ENCODE results near the gene KRT15. TPM values are rescaled to one million over a fixed set of nuclear protein-coding genes. Genes with fewer than 3 reads are reported as not detected.

The KRT15 gene
- total RNA-seq: not detected
- not detected for polyA plus RNA-seq

- H3K27ac Mint-ChIP-seq: peak within 1 kb of the TSS in 1 of 8 donors; percentile 38
- peaks cover 12 to 16% of the 10 kb centered on the region in 2 donors for H3K27me3 Mint-ChIP-seq
- no peak within 1 kb of the TSS for H3K4me3 Mint-ChIP-seq
- no peaks in the 10 kb centered on the region for H3K4me1 Mint-ChIP-seq
- DNase-seq: no peak
- Histone ChIP-seq H3K9me3 (ENCODE audit: low read length) (no peaks in the 10 kb centered on the region), H3K4me3 (ENCODE audit: low read length) (no peak within 1 kb of the TSS), H3K27ac (ENCODE audit: low read depth, low read length) (no peak within 1 kb of the TSS), H3K36me3 (ENCODE audit: insufficient read depth, low read length) (no peaks in the 10 kb centered on the region), H3K27me3 (ENCODE audit: insufficient read depth, low read length, poor library complexity, severe bottlenecking) (no peaks in the 10 kb centered on the region), H3K4me1 (ENCODE audit: insufficient read depth, low read length) (no peaks in the 10 kb centered on the region)
- peaks cover 0 to 1% (median 0%) of the 10 kb centered on the region in 3 donors for H3K36me3 Mint-ChIP-seq
- ChIA-PET CTCF (interaction anchor here (1.0 kb wide), 1 partner anchor 30 kb away, joined by 5 read pairs; no protein-coding TSS in a partner anchor), POLR2A (no interaction called here)
- H3K9me3 Mint-ChIP-seq: no peaks in the 10 kb centered on the region
These were observed at the start of gene KRT15 for GRCh38 chr17:41518789-41519449. Gene KRT15 (minus strand): TSS chr17:41518890. CDS start chr17:41518827, 63 bp downstream.

- Mint-ChIP-seq H3K4me3 (peak overlapping the region in 2 of 7 donors; percentile 1 to 75), H3K27me3 (peaks cover 4 to 14% of the 10 kb centered on the region in 2 donors), H3K4me1 (peaks cover 15 to 23% (median 19%) of the 10 kb centered on the region in 3 donors), H3K9me3 (peaks cover 5 to 12% (median 9%) of the 10 kb centered on the region in 5 donors), H3K36me3 (no peaks in the 10 kb centered on the region), H3K27ac (peak overlapping the region in 7 of 8 donors; percentile 1 to 98 (median 75))
- H3K9me3 ChIP-seq (ENCODE audit: low read length): peaks cover 11% of the 10 kb centered on the region
- POLR2A ChIA-PET: no interaction called here
- H3K4me1 ChIP-seq (ENCODE audit: insufficient read depth, low read length): peaks cover 3% of the 10 kb centered on the region
- H3K4me3 ChIP-seq (ENCODE audit: low read length): no peak overlapping the region
- peak in 2 of 5 donors; percentile 12 to 20 for DNase-seq
- no peaks in the 10 kb centered on the region for H3K36me3 ChIP-seq (ENCODE audit: insufficient read depth, low read length)
- CTCF ChIA-PET: interaction anchor here (1.1 to 2.2 kb wide), 2 partner anchors 18 to 96 kb away, joined by 3 to 6 read pairs; no protein-coding TSS in a partner anchor
- no peak overlapping the region for H3K27ac ChIP-seq (ENCODE audit: low read depth, low read length)
- H3K27me3 ChIP-seq (ENCODE audit: insufficient read depth, low read length, poor library complexity, severe bottlenecking): peaks cover 9% of the 10 kb centered on the region
These were observed 48.6 kb upstream of the KRT15 start for GRCh38 chr17:41567317-41567716.

GRCh38 chr17:41565338-41565737 lies 46.6 kb upstream of the KRT15 start:
- DNase-seq: no peak
- Mint-ChIP-seq H3K9me3 (peaks cover 5 to 12% (median 9%) of the 10 kb centered on the region in 5 donors), H3K27ac (no peak overlapping the region), H3K36me3 (no peaks in the 10 kb centered on the region), H3K4me1 (peaks cover 15 to 23% (median 19%) of the 10 kb centered on the region in 3 donors), H3K27me3 (peaks cover 12 to 24% of the 10 kb centered on the region in 2 donors), H3K4me3 (no peak overlapping the region)
- H3K27me3 ChIP-seq (ENCODE audit: insufficient read depth, low read length, poor library complexity, severe bottlenecking): peaks cover 9% of the 10 kb centered on the region
- H3K27ac ChIP-seq (ENCODE audit: low read depth, low read length): no peak overlapping the region
- ChIA-PET CTCF (interaction anchor here (1.4 kb wide), 1 partner anchor 83 kb away, joined by 5 read pairs; no protein-coding TSS in a partner anchor), POLR2A (no interaction called here)
- no peaks in the 10 kb centered on the region for H3K36me3 ChIP-seq (ENCODE audit: insufficient read depth, low read length)
- H3K4me3 ChIP-seq (ENCODE audit: low read length): no peak overlapping the region
- H3K4me1 ChIP-seq (ENCODE audit: insufficient read depth, low read length): peaks cover 3% of the 10 kb centered on the region
- H3K9me3 ChIP-seq (ENCODE audit: low read length): peaks cover 11% of the 10 kb centered on the region

GRCh38 chr17:41563607-41564170 lies 45.0 kb upstream of the KRT15 start:
- H3K9me3 Mint-ChIP-seq: peaks cover 5 to 12% (median 9%) of the 10 kb centered on the region in 5 donors
- peaks cover 15 to 22% (median 18%) of the 10 kb centered on the region in 3 donors for H3K4me1 Mint-ChIP-seq
- H3K27me3 Mint-ChIP-seq: peaks cover 14 to 38% of the 10 kb centered on the region in 2 donors
- no peak overlapping the region for H3K4me3 Mint-ChIP-seq
- Histone ChIP-seq H3K4me3 (ENCODE audit: low read length) (no peak overlapping the region), H3K36me3 (ENCODE audit: insufficient read depth, low read length) (no peaks in the 10 kb centered on the region), H3K4me1 (ENCODE audit: insufficient read depth, low read length) (peaks cover 3% of the 10 kb centered on the region), H3K9me3 (ENCODE audit: low read length) (peaks cover 11% of the 10 kb centered on the region), H3K27ac (ENCODE audit: low read depth, low read length) (no peak overlapping the region), H3K27me3 (ENCODE audit: insufficient read depth, low read length, poor library complexity, severe bottlenecking) (peaks cover 9% of the 10 kb centered on the region)
- no peaks in the 10 kb centered on the region for H3K36me3 Mint-ChIP-seq
- ChIA-PET POLR2A (no interaction called here), CTCF (no interaction called here)
- no peak overlapping the region for H3K27ac Mint-ChIP-seq
- no peak for DNase-seq

- Histone ChIP-seq H3K36me3 (ENCODE audit: insufficient read depth, low read length) (no peaks in the 10 kb centered on the region), H3K4me3 (ENCODE audit: low read length) (no peak overlapping the region), H3K27me3 (ENCODE audit: insufficient read depth, low read length, poor library complexity, severe bottlenecking) (peaks cover 9% of the 10 kb centered on the region), H3K4me1 (ENCODE audit: insufficient read depth, low read length) (peaks cover 1% of the 10 kb centered on the region), H3K27ac (ENCODE audit: low read depth, low read length) (no peak overlapping the region), H3K9me3 (ENCODE audit: low read length) (peaks cover under 1% of the 10 kb centered on the region)
- Mint-ChIP-seq H3K9me3 (no peaks in the 10 kb centered on the region), H3K4me3 (no peak overlapping the region), H3K27ac (no peak overlapping the region), H3K4me1 (peaks cover 2 to 7% (median 3%) of the 10 kb centered on the region in 3 donors), H3K36me3 (no peaks in the 10 kb centered on the region), H3K27me3 (peaks cover 17 to 54% of the 10 kb centered on the region in 2 donors)
- no peak for DNase-seq
- POLR2A ChIA-PET: no interaction called here
- CTCF ChIA-PET: no interaction called here
These were observed 42.9 kb upstream of the KRT15 start for GRCh38 chr17:41561554-41561953.

- H3K27ac Mint-ChIP-seq: no peak overlapping the region
- no peaks in the 10 kb centered on the region for H3K4me1 Mint-ChIP-seq
- no peaks in the 10 kb centered on the region for H3K9me3 ChIP-seq (ENCODE audit: low read length)
- peaks cover 9% of the 10 kb centered on the region for H3K27me3 ChIP-seq (ENCODE audit: insufficient read depth, low read length, poor library complexity, severe bottlenecking)
- H3K4me3 Mint-ChIP-seq: no peak overlapping the region
- no peak overlapping the region for H3K4me3 ChIP-seq (ENCODE audit: low read length)
- peaks cover 21 to 68% of the 10 kb centered on the region in 2 donors for H3K27me3 Mint-ChIP-seq
- ChIA-PET CTCF (interaction anchor here (1.6 to 1.9 kb wide), 2 partner anchors 11 to 89 kb away, joined by 5 to 9 read pairs; no protein-coding TSS in a partner anchor), POLR2A (no interaction called here)
- H3K27ac ChIP-seq (ENCODE audit: low read depth, low read length): no peak overlapping the region
- DNase-seq: no peak
- no peaks in the 10 kb centered on the region for H3K4me1 ChIP-seq (ENCODE audit: insufficient read depth, low read length)
- H3K9me3 Mint-ChIP-seq: no peaks in the 10 kb centered on the region
- no peaks in the 10 kb centered on the region for H3K36me3 ChIP-seq (ENCODE audit: insufficient read depth, low read length)
- H3K36me3 Mint-ChIP-seq: no peaks in the 10 kb centered on the region
These were observed 40.9 kb upstream of the KRT15 start for GRCh38 chr17:41559548-41559947.

- H3K4me1 Mint-ChIP-seq: no peaks in the 10 kb centered on the region
- peaks cover 17 to 81% of the 10 kb centered on the region in 2 donors for H3K27me3 Mint-ChIP-seq
- H3K27me3 ChIP-seq (ENCODE audit: insufficient read depth, low read length, poor library complexity, severe bottlenecking): peaks cover 4% of the 10 kb centered on the region
- H3K27ac ChIP-seq (ENCODE audit: low read depth, low read length): no peak overlapping the region
- no peaks in the 10 kb centered on the region for H3K9me3 ChIP-seq (ENCODE audit: low read length)
- H3K4me3 Mint-ChIP-seq: no peak overlapping the region
- H3K9me3 Mint-ChIP-seq: no peaks in the 10 kb centered on the region
- H3K27ac Mint-ChIP-seq: no peak overlapping the region
- no peak for DNase-seq
- POLR2A ChIA-PET: no interaction called here
- H3K36me3 ChIP-seq (ENCODE audit: insufficient read depth, low read length): no peaks in the 10 kb centered on the region
- no peak overlapping the region for H3K4me3 ChIP-seq (ENCODE audit: low read length)
- CTCF ChIA-PET: interaction anchor here (1.3 kb wide), 1 partner anchor 106 kb away, joined by 4 read pairs; no protein-coding TSS in a partner anchor
- H3K36me3 Mint-ChIP-seq: no peaks in the 10 kb centered on the region
- no peaks in the 10 kb centered on the region for H3K4me1 ChIP-seq (ENCODE audit: insufficient read depth, low read length)
These were observed 38.2 kb upstream of the KRT15 start for GRCh38 chr17:41556931-41557330.

GRCh38 chr17:41556306-41556705 lies 37.6 kb upstream of the KRT15 start:
- no peak for DNase-seq
- H3K4me3 Mint-ChIP-seq: peak overlapping the region in 1 of 7 donors; percentile 67
- no peaks in the 10 kb centered on the region for H3K36me3 ChIP-seq (ENCODE audit: insufficient read depth, low read length)
- H3K27me3 ChIP-seq (ENCODE audit: insufficient read depth, low read length, poor library complexity, severe bottlenecking): peaks cover 4% of the 10 kb centered on the region
- no peaks in the 10 kb centered on the region for H3K9me3 ChIP-seq (ENCODE audit: low read length)
- no peak overlapping the region for H3K4me3 ChIP-seq (ENCODE audit: low read length)
- no peaks in the 10 kb centered on the region for H3K9me3 Mint-ChIP-seq
- H3K4me1 Mint-ChIP-seq: no peaks in the 10 kb centered on the region
- H3K4me1 ChIP-seq (ENCODE audit: insufficient read depth, low read length): no peaks in the 10 kb centered on the region
- H3K27ac Mint-ChIP-seq: peak overlapping the region in 1 of 8 donors; percentile 7
- H3K27ac ChIP-seq (ENCODE audit: low read depth, low read length): no peak overlapping the region
- H3K27me3 Mint-ChIP-seq: peaks cover 17 to 76% of the 10 kb centered on the region in 2 donors
- ChIA-PET CTCF (no interaction called here), POLR2A (no interaction called here)
- no peaks in the 10 kb centered on the region for H3K36me3 Mint-ChIP-seq
